IMR-90 (cell line): ENCODE data around the gene ADGRD1. TPM values are rescaled to one million over a fixed set of nuclear protein-coding genes. Genes with fewer than 3 reads are reported as not detected.

Experiments used
- ATAC-seq: fragments of 200-7000 bp; cut with Tn5 transposase; 2 replicates; pipeline ENCODE4 v1.9.1; 2020; ENCODE audit warnings: low read depth, mild to moderate bottlenecking, moderate library complexity
- BruUV-seq: library from RNA; stranded (reverse); fragments of 400-500 nt; replicated peaks from 2 replicates; lab custom pipeline; 2021; lab: Mats Ljungman, UMichigan
- CTCF ChIA-PET: fragments of 300-600 bp; formaldehyde crosslinking; extraction: SDS; loops from one replicate; lab custom pipeline; 2021; ENCODE audit warnings: antibody characterized with exemption; lab: Yijun Ruan, JAX
- POLR2A ChIA-PET: fragments of 300-600 bp; sonication (Branson Sonifier 250); formaldehyde crosslinking; loops from one replicate; lab custom pipeline; 2022; ENCODE audit warnings: antibody characterized with exemption; ENCODE audit not compliant: unreplicated experiment; lab: Charles Lee
- DNase-seq: peaks from one replicate; pipeline ENCODE4 v3.0.0; 2013
- H2AFZ ChIP-seq: replicated peaks from 2 replicates; pipeline ENCODE3; 2013; ENCODE audit warnings: low read length, mild to moderate bottlenecking; ENCODE audit not compliant: poor library complexity
- H2AK5ac ChIP-seq: 2 replicates; pipeline ENCODE4 v1.6.1; 2013; ENCODE audit warnings: low read depth, low read length, inconsistent platforms
- H2AK9ac ChIP-seq: replicated peaks from 2 replicates; pipeline ENCODE3; 2013; ENCODE audit warnings: mild to moderate bottlenecking, low read depth, low read length, moderate library complexity; ENCODE audit not compliant: poor library complexity
- H2BK120ac ChIP-seq: 2 replicates; pipeline ENCODE4 v1.6.1; 2013; ENCODE audit warnings: low read depth, low read length, inconsistent platforms
- H2BK15ac ChIP-seq: 3 replicates; pipeline ENCODE4 v1.6.1; 2013; ENCODE audit warnings: low read depth, low read length, inconsistent platforms
- H2BK20ac ChIP-seq: 2 replicates; pipeline ENCODE4 v1.6.1; 2013; ENCODE audit warnings: low read depth, mild to moderate bottlenecking, inconsistent platforms, low read length, moderate library complexity
- H2BK5ac ChIP-seq: 2 replicates; pipeline ENCODE4 v1.6.1; 2013; ENCODE audit warnings: mild to moderate bottlenecking, low read depth, low read length, inconsistent platforms; ENCODE audit not compliant: poor library complexity, severe bottlenecking
- H3K14ac ChIP-seq: replicated peaks from 2 replicates; pipeline ENCODE4 v1.6.1; 2013; ENCODE audit warnings: low read depth, low read length, inconsistent platforms
- H3K18ac ChIP-seq: 2 replicates; pipeline ENCODE4 v1.6.1; 2013; ENCODE audit warnings: low read depth, low read length, control low read depth
- H3K23ac ChIP-seq: 2 replicates; pipeline ENCODE4 v1.6.1; 2013; ENCODE audit warnings: low read depth, low read length, inconsistent platforms
- H3K27ac ChIP-seq: 2 replicates; pipeline ENCODE4 v1.5.1; 2013; ENCODE audit warnings: mild to moderate bottlenecking, control low read depth, low read length; ENCODE audit not compliant: insufficient read depth
- H3K27me3 ChIP-seq: 2 replicates; pipeline ENCODE4 v1.6.1; 2013; ENCODE audit warnings: low read length; ENCODE audit not compliant: control insufficient read depth, insufficient read depth
- H3K36me3 ChIP-seq: 2 replicates; pipeline ENCODE4 v1.6.1; 2013; ENCODE audit warnings: low read length, mixed read lengths; ENCODE audit not compliant: control insufficient read depth, insufficient read depth
- H3K4ac ChIP-seq: 2 replicates; pipeline ENCODE4 v1.6.1; 2013; ENCODE audit warnings: low read depth, low read length, inconsistent platforms
- H3K4me1 ChIP-seq: 2 replicates; pipeline ENCODE4 v1.6.1; 2013; ENCODE audit warnings: low read length, mixed read lengths; ENCODE audit not compliant: control insufficient read depth, insufficient read depth
- H3K4me2 ChIP-seq: 2 replicates; pipeline ENCODE4 v1.6.1; 2013; ENCODE audit warnings: low read depth, mild to moderate bottlenecking, control low read depth, low read length, moderate library complexity
- H3K4me3 ChIP-seq: 2 replicates; pipeline ENCODE4 v1.5.1; 2013; ENCODE audit warnings: low read depth, mild to moderate bottlenecking, control low read depth, low read length, moderate library complexity; ENCODE audit not compliant: insufficient read depth
- H3K56ac ChIP-seq: 2 replicates; pipeline ENCODE4 v1.6.1; 2013; ENCODE audit warnings: low read length, inconsistent platforms; ENCODE audit not compliant: insufficient read depth; ENCODE audit errors: extremely low read depth
- H3K79me1 ChIP-seq, 2 experiments: 2 replicates each; pipeline ENCODE4 v1.6.1; 2013; ENCODE audit warnings: low read length in 2 of 2, inconsistent platforms in 1 of 2, low read depth in 1 of 2
- H3K9ac ChIP-seq: 2 replicates; pipeline ENCODE4 v1.6.1; 2013; ENCODE audit warnings: low read depth, low read length, control low read depth
- H3K9me1 ChIP-seq: 2 replicates; pipeline ENCODE4 v1.6.1; 2013; ENCODE audit warnings: low read length, inconsistent platforms; ENCODE audit not compliant: insufficient read depth
- H3K9me3 ChIP-seq: 2 replicates; pipeline ENCODE4 v1.6.1; 2013; ENCODE audit warnings: low read length; ENCODE audit not compliant: control insufficient read depth, insufficient read depth
- H4K20me1 ChIP-seq: 2 replicates; pipeline ENCODE4 v1.6.1; 2013; ENCODE audit warnings: low read length, inconsistent platforms; ENCODE audit not compliant: insufficient read depth
- H4K5ac ChIP-seq: 2 replicates; pipeline ENCODE4 v1.6.1; 2013; ENCODE audit warnings: mild to moderate bottlenecking, low read depth, low read length, control low read depth
- H4K8ac ChIP-seq, 2 experiments: 2 replicates each; pipeline ENCODE4 v1.6.1; 2013; ENCODE audit warnings: low read depth in 2 of 2, low read length in 2 of 2, control low read depth in 1 of 2, inconsistent platforms in 1 of 2
- H4K91ac ChIP-seq: 2 replicates; pipeline ENCODE4 v1.6.1; 2013; ENCODE audit warnings: low read depth, low read length, inconsistent platforms; ENCODE audit not compliant: insufficient read depth
- CHD1 ChIP-seq: IDR thresholded peaks from 2 replicates; pipeline ENCODE4 v1.6.1; 2012; ENCODE audit warnings: low read depth, low read length, improper control_type of control experiment
- MAFK ChIP-seq: IDR thresholded peaks from 2 replicates; pipeline ENCODE4 v1.6.1; 2012; ENCODE audit warnings: low read depth, low read length, improper control_type of control experiment
- MAZ ChIP-seq: IDR thresholded peaks from 2 replicates; pipeline ENCODE4 v1.6.1; 2012; ENCODE audit warnings: low read depth, mild to moderate bottlenecking, low read length, improper control_type of control experiment, moderate library complexity, borderline replicate concordance
- POLR2A ChIP-seq: IDR thresholded peaks from 2 replicates; pipeline ENCODE4 v1.6.1; 2012; ENCODE audit warnings: mild to moderate bottlenecking, low read depth, low read length
- RAD21 ChIP-seq: IDR thresholded peaks from 2 replicates; pipeline ENCODE4 v1.6.1; 2012; ENCODE audit warnings: low read length, improper control_type of control experiment
- WGBS, 2 experiments: methylation state at CpG; one replicate each; pipeline versions ENCODE4 v1.1.5 to v1.1.7; 2013; ENCODE audit warnings: missing lambda C conversion rate in 2 of 2; ENCODE audit not compliant: insufficient read length in 1 of 2; ENCODE audit errors: extremely low coverage in 2 of 2; 5-methylcytosine and 5-hydroxymethylcytosine counted together
- dilution Hi-C: fragments of 300-500 bp; cut with HindIII; formaldehyde crosslinking; loops from one replicate; pipeline ENCODE4 v1.14.3; 2018; ENCODE audit warnings: low sequenced_read_pairs; ENCODE audit not compliant: unreplicated experiment
- in situ Hi-C: fragments of 300-500 bp; cut with MboI; formaldehyde crosslinking; loops from 3 replicates; pipeline ENCODE4 v1.14.3; 2019; ENCODE audit warnings: low sequenced_read_pairs, inconsistent platforms, mixed read lengths
- intact Hi-C: fragments of 100-400 bp; cut with micrococcal nuclease; formaldehyde crosslinking; loops from 2 replicates; pipeline ENCODE4 v1.10.0; 2022
- polyA plus RNA-seq, 3 experiments: library from polyadenylated mRNA; depleted of rRNA; stranded (reverse); fragments of >200 nt; gene quantifications; 2 replicates each; pipeline ENCODE4 v1.2.3, GENCODE V29; 2012; ENCODE audit warnings: low replicate concordance in 1 of 3
- total RNA-seq: library from RNA; depleted of rRNA; stranded (reverse); fragments of >200 nt; gene quantifications from 2 replicates; pipeline ENCODE4 v1.2.3, GENCODE V29; 2012

Gene ADGRD1
- total and polyA plus RNA-seq, 2 of the 4 experiments (the other 2 are of a cell fraction) = not detected

- Histone ChIP-seq H3K9ac (no peak overlapping the region), H2BK5ac (no peak overlapping the region), H3K79me1 (no peaks in the 10 kb centered on the region), H3K36me3 (no peaks in the 10 kb centered on the region), H2AK5ac (no peak overlapping the region), H3K23ac (no peak overlapping the region), H3K18ac (no peak overlapping the region), H2BK15ac (no peak overlapping the region), H3K4me3 (no peak overlapping the region), H4K5ac (no peak overlapping the region), H3K27me3 (no peaks in the 10 kb centered on the region), H3K4ac (no peak overlapping the region), H3K9me1 (no peaks in the 10 kb centered on the region), H3K14ac (no peak overlapping the region), H4K91ac (no peak overlapping the region), H3K4me2 (no peak overlapping the region), H3K4me1 (no peaks in the 10 kb centered on the region), H2BK120ac (no peak overlapping the region), H3K27ac (no peak overlapping the region), H2AK9ac (no peak overlapping the region), H2AFZ (no peak overlapping the region), H4K20me1 (no peaks in the 10 kb centered on the region), H2BK20ac (no peak overlapping the region), H3K56ac (no peak overlapping the region), H4K8ac (no peak overlapping the region), H3K9me3 (peaks cover 49% of the 10 kb centered on the region)
- BruUV-seq = no TSS peak
- in situ Hi-C loops = no loop called here
- intact Hi-C loops = no loop called here
- dilution Hi-C loops = no loop called here
- CTCF ChIA-PET = no interaction called here
- TF ChIP-seq MAZ (no peak), CHD1 (no peak), POLR2A (no peak), MAFK (no peak), RAD21 (no peak)
- WGBS, 2 experiments = 68 to 100% methylated on average over 1 to 5 of the region's 11 CpGs
- POLR2A ChIA-PET = no interaction called here
- ATAC-seq = no peak
- DNase-seq = no peak
Measured at GRCh38 chr12:131049002-131049401, 95.3 kb downstream of the ADGRD1 start.
